Erythroblast (primary cell): ENCODE results near the gene GATC.

ENCODE experiments used
- GATA1 ChIP-seq: IDR thresholded peaks from 2 replicates; pipeline ENCODE4 v1.6.1; 2011; ENCODE audit warnings: low read depth, mild to moderate bottlenecking, control low read depth, low read length, moderate library complexity
- POLR2A ChIP-seq: IDR thresholded peaks from 2 replicates; pipeline ENCODE4 v1.6.1; 2011; ENCODE audit warnings: mild to moderate bottlenecking, low read length

DNA sequence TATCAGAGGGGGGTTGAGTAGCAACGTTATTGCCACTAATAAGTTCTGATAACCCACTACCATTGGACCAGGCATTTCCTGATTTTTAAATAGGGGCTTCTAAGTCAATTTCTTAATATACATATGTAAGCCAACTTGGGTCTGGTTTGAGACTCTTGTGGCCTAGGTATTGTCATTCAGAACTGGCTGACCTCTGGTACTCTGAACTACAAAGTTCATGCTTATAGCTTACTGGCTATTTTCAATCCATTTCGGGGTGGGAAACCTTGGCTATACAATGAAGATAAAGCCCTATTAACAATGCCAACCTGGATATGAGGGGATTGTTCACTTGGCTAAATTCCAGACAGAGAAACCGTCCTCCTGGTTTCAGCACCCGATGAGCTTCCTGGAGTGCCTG, 58.3 kb downstream of the GATC start:
- TF ChIP-seq POLR2A, result no peak
- no peak for TF ChIP-seq GATA1
